Gastroesophageal sphincter (tissue), 3 donors: ENCODE results near the gene GSDME.

Experiments
- CTCF ChIP-seq, 4 experiments: fragments of 200-600 bp in 2 of 4; fragments of 450-650 bp in 2 of 4; sonication (generic) in 1 of 4; IDR thresholded peaks; one replicate each; pipeline ENCODE4 v1.5.1; 2017 to 2019; ENCODE audit warnings: antibody characterized with exemption in 4 of 4, mild to moderate bottlenecking in 2 of 4, moderate library complexity in 2 of 4
- EP300 ChIP-seq: sonication (generic); formaldehyde crosslinking; IDR thresholded peaks from one replicate; pipeline ENCODE4 v1.6.1; 2017; ENCODE audit warnings: antibody characterized with exemption, mild to moderate bottlenecking
- POLR2A ChIP-seq, 2 donors: fragments of 450-650 bp; IDR thresholded peaks; one replicate each; pipeline ENCODE4 v1.6.1; 2017; ENCODE audit warnings: antibody characterized with exemption in 2 of 2, mild to moderate bottlenecking in 2 of 2, moderate library complexity in 1 of 2

DNA sequence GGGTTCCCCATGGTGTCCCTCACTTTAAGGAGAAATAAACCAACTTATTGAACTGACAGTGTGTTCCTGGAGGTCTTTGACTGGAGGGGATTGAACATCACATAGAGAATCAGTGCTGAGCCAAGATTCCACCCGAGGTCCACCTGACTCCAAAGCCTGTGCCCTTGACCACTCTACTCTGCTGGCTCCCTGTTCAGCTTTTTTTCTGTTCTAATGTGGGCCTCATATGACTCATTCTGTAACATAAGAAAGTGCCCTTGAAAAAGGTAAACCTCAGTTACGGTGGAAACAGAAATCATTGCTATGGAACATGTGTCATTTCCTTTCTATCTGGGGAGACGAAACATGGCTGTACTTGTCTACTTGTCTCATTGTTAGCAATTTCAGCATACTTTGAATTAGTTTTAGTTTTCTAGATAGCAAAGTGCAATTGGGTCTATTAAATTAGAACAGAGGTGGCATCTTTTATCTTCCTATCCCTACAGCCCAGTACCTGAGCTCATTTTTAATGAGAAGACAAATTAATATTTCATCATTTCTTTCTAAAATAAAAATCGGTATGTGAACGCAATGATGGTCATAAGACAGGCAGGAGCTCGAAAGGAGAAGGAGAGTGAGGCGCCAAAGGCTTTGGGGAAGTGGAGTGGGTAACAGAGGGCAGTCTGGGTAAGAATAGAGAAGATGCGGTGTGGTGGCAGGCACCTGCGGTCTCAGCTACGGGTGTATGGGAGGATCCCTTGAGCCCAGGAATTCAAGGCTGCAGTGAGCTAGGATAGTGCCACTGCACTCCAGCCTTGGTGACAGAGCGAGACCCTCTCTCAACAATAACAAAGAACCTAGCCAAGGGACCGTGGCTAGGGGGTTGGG lies 1.5 kb downstream of the GSDME start:
- TF ChIP-seq CTCF (IDR thresholded peaks at IDR 0.05) = no peak
- TF ChIP-seq EP300 = no peak
- no peak for TF ChIP-seq POLR2A (IDR thresholded peaks at IDR 0.05)
